HEK293T (cell line): Measurements from ENCODE around the gene CDKN2AIPNL.

Experiments
- CTBP1 ChIP-seq: fragments of 450-650 bp; IDR thresholded peaks from 2 replicates; pipeline ENCODE4 v1.6.1; 2016; ENCODE audit warnings: borderline replicate concordance
- ELF4 ChIP-seq: fragments of 450-650 bp; IDR thresholded peaks from 2 replicates; pipeline ENCODE4 v1.6.1; 2017; ENCODE audit warnings: antibody characterized with exemption
- FOXK2 ChIP-seq: fragments of 450-650 bp; IDR thresholded peaks from 2 replicates; pipeline ENCODE4 v1.6.1; 2016; ENCODE audit warnings: mild to moderate bottlenecking
- HDGF ChIP-seq: fragments of 450-650 bp; IDR thresholded peaks from 2 replicates; pipeline ENCODE4 v1.6.1; 2017; ENCODE audit warnings: antibody characterized with exemption, borderline replicate concordance
- L3MBTL2 ChIP-seq: fragments of 450-650 bp; conservative IDR thresholded peaks from 2 replicates; pipeline ENCODE4 v1.6.1; 2016; ENCODE audit warnings: mild to moderate bottlenecking
- NFRKB ChIP-seq: fragments of 450-650 bp; IDR thresholded peaks from 2 replicates; pipeline ENCODE4 v1.6.1; 2016; ENCODE audit warnings: mild to moderate bottlenecking, moderate library complexity
- SP1 ChIP-seq: fragments of 450-650 bp; IDR thresholded peaks from 2 replicates; pipeline ENCODE4 v1.6.1; 2017
- SUZ12 ChIP-seq: fragments of 450-650 bp; IDR thresholded peaks from 2 replicates; pipeline ENCODE4 v1.6.1; 2016; ENCODE audit warnings: mild to moderate bottlenecking
- TARDBP ChIP-seq: fragments of 450-650 bp; IDR thresholded peaks from 2 replicates; pipeline ENCODE4 v1.6.1; 2016

GRCh38 chr5:134398609-134399155, 13.0 kb downstream of the CDKN2AIPNL start:
- TF ChIP-seq FOXK2: no peak
- no peak for TF ChIP-seq ELF4
- no peak for TF ChIP-seq SP1
- no peak for TF ChIP-seq L3MBTL2
- TF ChIP-seq SUZ12: no peak
- TF ChIP-seq TARDBP: no peak
- TF ChIP-seq HDGF: no peak
- TF ChIP-seq CTBP1: no peak
- no peak for TF ChIP-seq NFRKB
